HG02943 (cell line): ENCODE measurements around the gene LRRC75B.
"Not testable (repeated sequence)": the region's sequence is repeated elsewhere in the genome, so short reads cannot be mapped to it uniquely, and the experiment has no call there.

ENCODE experiments used
- ATAC-seq: cut with Tn5 transposase; IDR thresholded peaks from one replicate; pipeline ENCODE4 v1.9.1; 2021; ENCODE audit warnings: mild to moderate bottlenecking, low read depth, moderate library complexity; ENCODE audit not compliant: unreplicated experiment

LRRC75B gene, protein sequence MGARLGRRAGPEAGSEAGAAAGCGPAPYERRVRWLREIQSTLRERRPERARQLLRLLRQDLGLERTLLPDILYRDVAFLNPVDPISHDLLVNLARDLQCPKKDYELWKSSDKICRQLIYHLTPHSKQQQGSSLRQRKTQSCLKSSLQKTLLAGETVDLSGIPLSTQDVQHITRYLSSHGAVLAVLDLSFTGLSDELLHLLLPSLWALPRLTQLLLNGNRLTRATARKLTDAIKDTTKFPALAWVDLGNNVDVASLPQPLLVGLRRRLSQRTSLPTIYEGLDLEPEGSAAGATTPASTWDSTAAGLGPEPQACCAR

DNA sequence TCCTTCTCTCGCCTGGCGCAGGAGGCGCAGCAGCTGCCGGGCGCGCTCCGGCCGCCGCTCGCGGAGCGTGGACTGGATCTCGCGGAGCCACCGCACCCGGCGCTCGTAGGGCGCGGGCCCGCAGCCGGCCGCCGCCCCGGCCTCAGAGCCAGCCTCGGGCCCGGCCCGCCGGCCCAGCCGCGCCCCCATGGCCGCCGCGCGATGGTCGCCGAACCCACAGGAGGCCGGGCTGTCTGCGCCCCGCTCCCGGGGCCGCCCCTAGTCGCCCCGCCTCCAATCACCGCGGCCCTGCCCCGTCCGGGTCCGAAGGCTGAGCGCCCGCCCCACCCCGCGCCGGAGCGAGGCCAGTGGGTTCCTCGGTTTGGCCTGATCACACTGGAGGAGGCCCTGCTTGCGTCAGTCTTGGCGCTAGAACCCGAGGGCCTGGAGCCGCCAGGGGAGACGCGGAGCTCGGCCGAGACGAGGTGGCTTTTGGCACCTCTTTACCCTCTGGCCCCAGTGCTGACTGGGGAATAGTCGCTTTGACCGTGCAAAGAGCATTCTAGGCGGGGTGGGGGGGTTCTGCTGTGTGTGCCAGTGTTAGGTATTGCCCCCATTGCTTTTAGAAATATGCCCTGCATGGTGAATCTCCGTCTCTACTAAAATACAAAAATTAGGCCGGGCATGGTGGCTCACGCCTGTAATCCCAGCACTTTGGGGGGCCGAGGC is at the start of gene LRRC75B:
Gene LRRC75B (minus strand): TSS at position 223 of the 708 bp plus-strand sequence. CDS start 34 bp downstream, at position 189.
- ATAC-seq, result no peak

GRCh38 chr22:24642307-24642706 is 49.4 kb upstream of the LRRC75B start:
- ATAC-seq, result not testable (repeated sequence)

- ATAC-seq, result not testable (repeated sequence)
Measured at GRCh38 chr22:24636513-24636912, 43.6 kb upstream of the LRRC75B start.

GRCh38 chr22:24634776-24635389 is 42.0 kb upstream of the LRRC75B start:
- not testable (repeated sequence) for ATAC-seq

DNA sequence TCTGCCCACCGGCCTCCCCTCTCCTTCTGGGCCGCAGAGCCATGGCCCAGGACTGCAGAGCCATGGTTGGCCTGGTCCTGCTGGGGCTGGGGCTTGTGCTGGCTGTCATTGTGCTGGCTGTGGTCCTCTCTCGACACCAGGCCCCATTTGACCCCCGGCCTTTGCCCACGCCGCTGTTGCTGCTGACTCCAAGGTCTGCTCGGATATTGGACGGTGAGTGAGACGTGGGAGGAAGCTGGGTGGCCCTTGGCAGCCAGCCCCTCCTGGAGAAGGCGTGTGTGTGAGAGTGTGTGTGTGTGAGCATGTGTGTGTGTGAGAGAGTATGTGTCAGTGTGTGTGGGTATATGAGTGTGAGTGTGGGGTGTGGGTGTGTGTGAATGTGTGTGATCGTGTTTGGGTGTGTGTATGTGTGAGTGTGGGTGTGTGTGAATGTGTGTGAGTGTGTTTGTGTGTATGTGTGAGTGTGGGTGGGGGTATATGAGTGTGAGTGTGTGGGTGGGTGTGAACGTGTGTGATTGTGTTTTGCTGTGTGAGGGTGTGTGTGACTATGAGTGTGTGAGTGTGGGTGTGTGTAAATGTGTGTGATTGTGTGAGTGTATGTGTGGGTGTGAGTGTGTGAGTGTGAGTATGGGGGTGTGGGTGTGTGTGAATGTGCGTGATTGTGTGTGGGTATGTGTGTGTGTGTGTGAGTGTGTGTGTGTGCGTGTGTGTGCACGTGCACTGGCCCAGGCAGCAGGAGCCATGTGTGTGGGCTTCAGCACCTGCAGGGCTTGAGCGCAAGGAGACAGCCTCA is 40.6 kb upstream of the LRRC75B start:
- not testable (repeated sequence) for ATAC-seq

DNA sequence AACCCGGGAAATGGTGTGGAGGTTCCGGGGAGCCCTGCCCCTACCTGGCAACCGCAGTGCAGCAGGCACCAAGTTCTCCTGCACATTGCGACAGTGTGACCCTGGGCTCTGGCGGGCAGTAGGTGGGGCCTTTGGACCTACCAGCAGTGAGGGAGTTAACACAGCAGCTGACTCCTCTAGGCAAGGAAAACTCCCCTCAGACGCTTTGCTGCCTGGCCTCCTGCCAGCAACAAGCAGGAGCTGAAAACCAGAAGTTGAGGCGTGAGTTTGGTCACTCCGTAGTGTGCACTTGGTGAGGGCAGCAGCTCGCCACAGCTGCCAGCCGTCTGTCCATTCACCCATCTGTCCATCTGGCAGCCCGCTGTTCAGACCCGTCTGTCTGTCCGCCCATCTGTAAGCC is 39.8 kb upstream of the LRRC75B start:
- not testable (repeated sequence) for ATAC-seq

DNA sequence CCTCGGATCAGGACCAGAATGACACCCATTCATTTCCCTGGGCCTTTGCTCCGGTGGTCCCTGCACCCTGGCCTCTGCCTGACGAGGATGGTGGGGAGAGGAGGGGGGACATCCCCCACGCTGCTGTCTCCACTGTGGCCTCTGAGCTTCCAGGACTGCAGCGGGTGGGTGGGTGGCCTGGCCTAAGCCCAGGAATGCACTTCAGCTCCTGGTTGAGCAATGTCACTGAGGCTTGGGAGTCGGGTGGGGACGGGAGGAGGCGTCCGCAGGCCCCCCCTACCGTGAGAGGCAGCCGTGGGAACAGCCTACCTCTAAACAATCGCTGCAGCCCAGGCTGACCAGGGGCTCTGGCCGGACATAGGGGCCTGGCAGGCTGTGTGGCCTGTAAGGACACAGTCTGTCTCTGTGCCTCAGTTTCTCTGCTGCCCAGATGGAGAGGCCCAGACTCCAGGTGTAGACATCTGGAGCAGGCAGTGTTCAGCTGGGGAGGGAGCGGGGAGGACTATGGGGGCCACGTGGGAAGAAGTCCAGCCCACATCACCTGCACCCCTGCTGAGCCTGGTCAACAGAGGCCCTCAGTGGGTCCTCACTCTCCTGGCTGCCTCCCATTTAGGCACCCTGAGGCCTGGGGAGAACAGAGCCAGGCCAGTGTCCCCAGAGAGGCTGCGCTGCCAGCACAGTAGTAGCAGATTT is 38.7 kb upstream of the LRRC75B start:
- not testable (repeated sequence) for ATAC-seq

DNA sequence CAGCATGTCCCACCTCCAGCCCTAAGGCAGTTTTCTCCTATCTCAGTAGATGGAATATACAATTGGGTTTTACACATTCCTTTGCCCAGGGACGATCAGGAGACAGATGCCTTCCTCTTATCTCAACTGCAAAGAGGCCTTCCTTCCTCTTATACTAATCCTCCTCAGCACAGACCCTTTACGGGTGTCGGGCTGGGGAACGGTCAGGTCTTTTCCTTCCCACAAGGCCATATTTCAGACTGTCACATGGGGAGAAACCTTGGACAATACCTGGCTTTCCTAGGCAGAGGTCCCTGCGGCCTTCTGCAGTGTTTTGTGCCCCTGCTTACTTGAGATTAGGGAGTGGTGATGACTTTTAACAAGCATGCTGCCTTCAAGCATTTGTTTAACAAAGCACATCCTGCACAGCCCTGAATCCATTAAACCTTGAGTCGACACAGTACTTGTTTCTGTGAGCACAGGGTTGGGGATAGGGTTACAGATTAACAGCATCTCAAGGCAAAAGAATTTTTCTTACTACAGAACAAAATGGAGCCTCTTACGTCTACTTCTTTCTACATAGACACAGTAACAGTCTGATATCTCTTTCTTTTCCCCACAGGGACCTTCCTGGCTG is 38.0 kb upstream of the LRRC75B start:
- ATAC-seq, result not testable (repeated sequence)

DNA sequence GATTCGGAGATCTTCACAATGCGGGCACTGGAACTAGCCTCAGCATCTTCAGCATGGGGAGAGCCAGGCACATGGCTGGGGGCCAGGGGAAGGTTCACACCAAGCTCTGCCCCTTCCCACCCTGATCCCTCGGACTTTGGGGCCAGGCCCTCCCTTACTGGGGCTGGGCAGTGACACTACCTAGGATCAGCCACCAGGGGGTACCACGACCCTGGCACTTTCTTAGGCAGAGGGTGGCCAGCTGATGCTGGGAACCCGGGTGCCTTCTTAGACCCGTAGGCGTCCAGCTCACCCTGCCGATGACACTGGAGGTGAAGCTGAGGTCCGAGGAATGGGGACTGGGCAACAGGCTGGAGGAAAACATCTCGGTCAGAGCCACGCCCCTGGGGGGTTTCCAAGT is 36.2 kb upstream of the LRRC75B start:
- ATAC-seq, result not testable (repeated sequence)

DNA sequence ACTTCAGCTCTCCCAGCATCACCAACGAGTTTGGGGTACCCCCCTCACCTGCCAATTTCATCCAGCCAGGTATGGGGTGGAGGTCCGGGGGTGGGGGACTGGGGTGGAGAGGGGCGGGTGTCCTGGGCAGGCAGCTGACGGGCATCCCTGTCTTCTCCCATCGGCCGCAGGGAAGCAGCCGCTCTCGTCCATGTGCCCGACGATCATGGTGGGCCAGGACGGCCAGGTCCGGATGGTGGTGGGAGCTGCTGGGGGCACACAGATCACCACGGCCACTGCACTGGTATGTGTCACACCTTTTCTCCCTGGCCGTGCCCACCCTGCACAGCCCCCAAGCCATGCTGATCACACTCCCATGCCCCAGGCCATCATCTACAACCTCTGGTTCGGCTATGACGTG is 35.0 kb upstream of the LRRC75B start:
- ATAC-seq, result not testable (repeated sequence)

- ATAC-seq, result not testable (repeated sequence)
Measured at GRCh38 chr22:24622596-24622995, 29.7 kb upstream of the LRRC75B start.

DNA sequence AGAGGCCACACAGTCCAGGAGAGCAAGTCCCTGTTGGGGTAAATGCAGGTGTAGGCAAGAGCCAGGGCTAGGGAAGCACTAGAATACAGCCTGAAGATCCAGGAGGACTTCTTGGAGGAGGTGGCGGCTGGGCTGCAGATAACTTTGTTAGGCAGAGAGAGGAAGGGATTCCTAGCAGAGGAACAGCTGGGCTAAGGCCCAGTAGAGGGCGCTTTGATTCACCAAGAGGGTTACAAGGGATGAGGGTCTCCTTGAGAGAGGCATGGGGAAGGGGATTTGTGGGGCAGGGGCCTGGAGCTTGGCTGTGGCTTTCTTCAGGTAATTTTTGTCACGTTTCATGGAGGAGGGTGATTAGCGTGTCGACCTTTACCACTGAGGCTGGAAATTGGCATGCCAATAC is 28.4 kb upstream of the LRRC75B start:
- ATAC-seq, result not testable (repeated sequence)

GRCh38 chr22:24614794-24615193 is 21.9 kb upstream of the LRRC75B start:
- ATAC-seq, result not testable (repeated sequence)

GRCh38 chr22:24609888-24610287 is 17.0 kb upstream of the LRRC75B start:
- not testable (repeated sequence) for ATAC-seq

GRCh38 chr22:24608327-24608726 is 15.5 kb upstream of the LRRC75B start:
- ATAC-seq, result not testable (repeated sequence)

GRCh38 chr22:24607429-24607983 is 14.6 kb upstream of the LRRC75B start:
- ATAC-seq, result not testable (repeated sequence)

DNA sequence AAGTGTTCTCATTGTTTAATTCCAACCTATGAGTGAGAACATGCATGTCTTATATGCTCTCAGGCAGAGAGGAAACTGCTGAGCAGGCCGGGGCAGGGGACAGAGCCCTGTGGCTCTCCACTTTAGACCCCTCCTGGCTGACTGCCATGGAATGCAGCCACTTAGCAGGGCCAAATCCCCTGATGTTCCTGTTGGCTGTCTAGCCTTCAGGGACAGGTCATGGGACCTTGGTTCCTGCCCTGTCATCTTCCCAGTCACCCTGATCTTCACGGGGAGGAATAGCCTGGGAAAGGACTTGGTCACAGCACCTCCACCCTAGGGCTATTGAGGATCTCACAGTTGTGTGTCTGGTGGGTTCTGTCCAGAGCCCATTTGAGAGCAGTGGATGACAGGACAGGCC is 13.5 kb upstream of the LRRC75B start:
- not testable (repeated sequence) for ATAC-seq

GRCh38 chr22:24603770-24604629 is 11.1 kb upstream of the LRRC75B start:
- ATAC-seq, result not testable (repeated sequence)
